GM21529 (cell line): ENCODE results near the gene IGSF3.
"Not testable (repeated sequence)": the region's sequence is repeated elsewhere in the genome, so short reads cannot be mapped to it uniquely, and the experiment has no call there.

Source experiments
- ATAC-seq: cut with Tn5 transposase; IDR thresholded peaks from one replicate; pipeline ENCODE4 v1.9.1; 2021; ENCODE audit not compliant: unreplicated experiment

IGSF3 gene

DNA sequence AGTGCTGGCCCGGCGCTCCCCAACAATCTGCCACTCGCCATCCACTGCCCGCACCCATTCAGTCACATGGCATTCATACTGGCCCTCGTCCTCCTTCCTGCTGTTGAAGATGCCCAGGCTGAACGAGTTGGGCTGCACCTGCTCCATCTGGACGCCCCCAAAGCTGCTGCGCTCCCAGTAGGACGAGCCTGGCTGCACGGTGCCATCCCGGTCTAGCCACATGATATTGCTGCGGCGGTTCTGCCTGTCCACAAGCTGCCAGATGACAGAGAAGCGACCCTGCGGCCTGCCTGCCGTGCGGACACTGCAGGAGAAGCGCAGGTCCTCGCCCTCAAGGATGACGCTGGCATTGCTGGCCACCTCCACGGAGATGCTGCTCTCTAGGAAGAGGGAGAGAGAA is 63.9 kb downstream of the IGSF3 start:
- not testable (repeated sequence) for ATAC-seq

DNA sequence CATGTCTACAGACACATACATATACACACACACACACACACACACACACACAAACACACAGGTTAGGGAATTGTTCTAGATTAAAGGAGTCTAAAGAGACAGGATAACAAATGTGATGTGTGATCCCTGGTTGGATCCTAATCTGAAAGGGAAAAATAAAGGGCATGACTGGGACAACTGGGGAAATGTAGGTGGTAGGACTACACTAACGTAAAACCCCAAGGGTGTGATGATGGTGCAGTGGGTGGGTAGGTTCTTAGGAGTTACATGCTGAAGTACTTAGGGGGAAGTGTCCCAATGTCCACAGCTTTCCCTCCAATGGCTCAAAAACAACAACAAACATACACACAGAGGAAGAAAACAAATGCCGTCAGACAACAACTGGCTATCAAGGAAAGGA is 68.2 kb downstream of the IGSF3 start:
- not testable (repeated sequence) for ATAC-seq

DNA sequence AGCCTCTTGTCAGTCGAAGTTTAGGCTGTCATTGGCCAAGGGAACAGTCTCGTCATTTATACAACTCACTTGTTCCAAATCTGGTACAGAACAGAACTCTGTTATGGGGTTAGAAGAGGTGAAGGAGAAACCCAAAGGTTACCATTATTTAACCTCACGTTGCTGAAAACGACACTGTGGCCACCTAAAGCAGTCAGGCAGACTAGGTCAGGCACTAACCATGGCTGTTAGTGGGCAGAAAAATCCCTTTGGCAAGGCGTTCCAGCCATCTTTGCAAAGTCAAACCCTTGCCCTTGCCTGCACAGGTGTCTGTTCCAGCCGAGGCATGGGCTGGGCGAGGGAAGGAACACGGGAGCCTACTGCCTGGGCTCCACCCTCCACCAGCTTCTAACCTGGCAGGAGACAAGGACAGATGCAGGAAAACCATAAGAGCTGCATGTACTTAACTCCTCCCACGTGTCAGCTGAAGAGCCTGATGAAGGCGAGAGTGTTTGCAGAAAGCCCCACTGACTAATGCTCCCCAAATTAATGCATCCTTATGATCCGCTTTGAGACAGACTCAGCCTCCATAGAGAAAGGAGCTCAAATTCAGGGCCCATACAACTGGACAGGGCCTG is 69.0 kb downstream of the IGSF3 start:
- not testable (repeated sequence) for ATAC-seq

DNA sequence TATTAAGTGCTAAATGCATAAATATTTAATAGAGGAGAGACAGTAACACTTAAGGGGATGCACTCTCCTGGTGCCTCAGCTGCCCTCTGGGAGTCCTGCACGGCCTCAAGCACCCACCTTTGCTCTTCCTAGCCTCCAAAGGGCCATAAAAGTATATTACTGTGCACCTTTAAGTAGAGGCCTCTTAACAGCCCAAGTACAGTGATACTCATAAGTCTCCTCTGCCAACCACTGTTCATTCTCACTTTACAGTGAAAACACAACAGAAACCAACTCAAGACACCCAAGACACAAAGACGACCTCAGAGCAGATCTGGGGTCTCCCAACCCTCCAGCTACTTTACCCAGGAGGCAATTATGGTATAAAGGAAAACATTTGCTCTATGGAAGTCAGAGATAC is 70.1 kb downstream of the IGSF3 start:
- peak; percentile 76 for ATAC-seq

DNA sequence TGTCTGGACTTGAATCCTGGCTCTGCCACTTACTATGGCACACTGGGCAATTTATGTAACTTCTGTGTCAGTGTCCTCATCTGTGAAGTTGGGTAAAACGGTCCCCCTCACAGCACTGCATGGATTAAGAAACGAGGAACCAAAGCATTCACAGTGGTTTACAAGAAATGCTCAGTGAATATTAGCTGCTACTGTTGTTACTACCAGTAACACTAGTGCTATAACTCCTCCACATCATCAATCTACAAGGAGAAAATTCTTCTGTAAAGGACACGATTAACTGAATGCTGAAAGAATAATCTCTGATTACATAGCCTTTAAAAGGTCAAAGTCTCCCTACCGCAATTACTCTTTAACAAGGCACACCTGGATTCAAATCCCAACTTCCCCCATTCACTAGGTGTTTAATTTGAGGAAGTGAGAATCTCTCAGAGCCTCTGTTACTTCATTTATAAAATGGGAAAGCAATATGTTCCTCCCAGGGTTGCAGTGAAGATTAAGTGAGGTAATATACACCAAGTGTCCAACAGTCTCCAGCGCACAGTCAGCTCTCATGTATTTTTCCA is 70.7 kb downstream of the IGSF3 start:
- ATAC-seq: peak; percentile 36

DNA sequence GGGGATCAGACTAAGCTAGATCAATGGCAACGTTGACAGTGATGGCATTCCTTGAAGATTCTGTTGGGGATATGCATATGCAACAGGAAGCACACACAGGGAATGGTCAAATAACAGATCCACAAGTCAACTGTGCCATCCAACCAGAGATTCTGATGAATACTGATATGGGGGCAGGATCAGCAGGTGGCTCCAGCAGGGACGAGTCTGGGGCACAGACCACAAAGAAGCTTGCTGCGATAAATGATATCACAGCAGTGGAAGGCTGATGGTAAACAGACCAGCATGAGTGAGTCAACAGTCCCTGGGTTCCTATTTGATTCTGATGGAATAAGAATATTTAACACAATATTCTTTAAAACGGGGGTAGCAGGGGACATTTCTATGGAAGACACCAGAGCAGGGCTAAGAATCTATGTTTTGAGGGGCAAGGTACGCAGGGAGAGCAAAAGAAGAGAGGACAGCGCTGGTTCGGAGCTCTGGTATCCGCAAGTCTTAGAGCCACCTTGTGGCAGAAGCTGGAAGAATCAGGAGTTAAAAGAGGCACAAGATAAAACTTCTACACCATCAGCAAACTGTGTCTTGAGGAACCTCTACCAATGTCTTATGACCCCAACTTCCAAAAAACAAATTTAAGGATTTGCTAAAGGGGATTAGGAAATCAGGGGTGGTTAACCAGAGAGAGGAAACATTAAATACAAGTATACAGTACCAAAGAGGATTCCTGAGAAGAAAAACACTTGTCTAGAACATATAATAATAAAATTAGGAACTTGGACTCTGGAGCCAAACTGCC is 71.4 kb downstream of the IGSF3 start:
- not testable (repeated sequence) for ATAC-seq

DNA sequence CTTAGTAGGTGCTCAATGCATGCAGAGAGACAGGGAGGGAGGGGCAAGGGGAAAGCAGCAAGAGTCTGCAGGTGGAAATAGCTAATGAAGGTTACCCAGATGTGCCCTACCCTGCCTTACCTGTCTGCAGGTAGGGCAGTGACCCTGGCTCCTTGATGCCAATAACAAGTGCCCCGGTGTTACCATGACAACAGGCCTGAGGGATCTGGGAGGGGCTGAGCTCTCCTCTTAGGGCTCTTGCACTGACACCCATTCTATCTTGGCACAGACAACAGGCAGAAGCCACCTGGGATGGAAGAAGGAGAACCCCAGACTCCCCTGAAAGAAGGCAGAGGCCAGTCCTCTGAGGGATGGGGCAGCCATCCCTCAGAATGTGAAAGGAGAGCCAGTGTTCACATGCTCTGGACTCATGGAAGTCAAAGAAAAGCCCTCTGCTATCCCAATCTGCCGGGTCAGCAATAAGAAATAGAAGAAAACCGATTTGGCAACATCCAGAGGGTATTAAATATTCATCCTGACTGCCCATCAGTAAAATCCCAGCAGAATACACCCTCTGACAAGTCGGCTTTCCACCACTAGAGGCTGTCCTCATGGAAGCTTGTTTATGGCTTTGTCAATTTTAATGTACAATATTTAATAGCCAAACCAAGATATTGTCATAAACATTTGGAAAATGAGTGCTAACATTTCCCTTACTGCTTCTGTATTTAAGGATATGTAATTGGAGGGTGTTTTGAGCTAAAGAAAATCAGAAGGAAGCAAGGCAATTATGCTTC is 72.3 kb downstream of the IGSF3 start:
- not testable (repeated sequence) for ATAC-seq

DNA sequence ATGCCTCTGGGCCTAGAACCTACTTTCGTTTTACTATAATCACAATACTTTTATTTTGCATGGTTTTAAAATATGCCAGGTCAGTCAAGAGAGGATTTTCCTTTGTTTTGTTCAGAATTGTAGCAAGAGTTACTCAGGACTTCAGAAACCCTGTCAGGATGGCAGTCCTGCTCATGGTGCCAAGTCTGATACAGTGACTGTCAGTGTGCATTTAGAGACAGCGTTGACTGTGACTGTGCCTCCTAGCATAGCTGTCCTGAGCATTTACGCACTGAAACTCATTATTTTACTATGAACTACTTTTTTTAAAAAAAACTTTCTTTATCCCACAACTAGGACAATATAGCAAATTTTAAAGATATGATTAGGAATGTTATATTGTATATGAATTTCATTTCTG is 73.6 kb downstream of the IGSF3 start:
- not testable (repeated sequence) for ATAC-seq

DNA sequence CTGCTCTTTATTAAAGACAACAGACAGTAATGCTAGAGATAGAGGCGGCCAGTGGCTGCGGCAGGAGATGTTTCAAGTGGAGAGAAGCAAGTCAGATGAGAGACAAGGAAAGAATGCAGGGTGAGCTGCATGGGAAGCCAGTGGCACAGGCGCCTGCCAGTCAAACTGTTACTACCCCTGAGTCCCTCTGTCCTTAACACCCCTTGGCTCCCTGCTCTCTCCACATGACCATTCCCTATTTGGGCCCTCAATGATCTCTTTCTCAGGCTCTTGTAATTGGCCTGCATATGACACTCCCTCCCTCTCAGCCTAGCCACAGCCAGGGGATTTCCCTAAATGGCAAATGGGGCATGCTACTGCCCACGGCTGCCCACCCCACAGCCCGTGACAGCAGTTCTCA is 74.1 kb downstream of the IGSF3 start:
- ATAC-seq: not testable (repeated sequence)

DNA sequence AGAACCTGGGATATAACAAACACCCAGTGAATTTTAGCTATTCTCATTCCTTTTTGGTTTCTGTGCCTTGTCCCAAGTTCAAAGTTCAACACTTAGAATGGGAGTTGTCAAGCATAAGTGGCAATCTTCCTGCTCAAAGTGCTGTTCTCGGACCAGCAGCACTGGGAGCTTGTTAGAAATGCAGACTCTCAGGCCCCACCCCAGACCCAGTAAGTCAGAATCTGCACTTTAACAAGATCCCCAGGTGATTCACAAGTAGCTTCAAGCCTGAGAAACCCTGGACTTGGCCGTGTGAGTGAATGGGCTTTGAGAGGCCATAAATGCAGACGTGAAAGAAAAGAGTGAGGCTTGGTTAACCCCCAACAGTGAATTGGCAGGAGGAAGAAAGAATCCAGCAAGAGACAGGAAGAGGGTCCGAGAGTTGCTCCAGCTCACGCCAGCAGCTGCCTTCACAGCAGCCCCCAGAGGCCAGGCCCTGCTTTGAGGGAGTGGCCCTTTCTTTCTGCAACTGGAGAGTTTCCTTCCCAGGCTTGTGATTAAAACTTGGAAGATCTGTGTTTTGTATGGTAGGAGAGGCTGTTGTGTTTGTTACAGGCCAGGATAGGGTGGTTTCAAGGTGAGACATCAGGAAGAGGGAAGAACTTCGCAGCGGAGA is 75.5 kb downstream of the IGSF3 start:
- ATAC-seq: not testable (repeated sequence)

DNA sequence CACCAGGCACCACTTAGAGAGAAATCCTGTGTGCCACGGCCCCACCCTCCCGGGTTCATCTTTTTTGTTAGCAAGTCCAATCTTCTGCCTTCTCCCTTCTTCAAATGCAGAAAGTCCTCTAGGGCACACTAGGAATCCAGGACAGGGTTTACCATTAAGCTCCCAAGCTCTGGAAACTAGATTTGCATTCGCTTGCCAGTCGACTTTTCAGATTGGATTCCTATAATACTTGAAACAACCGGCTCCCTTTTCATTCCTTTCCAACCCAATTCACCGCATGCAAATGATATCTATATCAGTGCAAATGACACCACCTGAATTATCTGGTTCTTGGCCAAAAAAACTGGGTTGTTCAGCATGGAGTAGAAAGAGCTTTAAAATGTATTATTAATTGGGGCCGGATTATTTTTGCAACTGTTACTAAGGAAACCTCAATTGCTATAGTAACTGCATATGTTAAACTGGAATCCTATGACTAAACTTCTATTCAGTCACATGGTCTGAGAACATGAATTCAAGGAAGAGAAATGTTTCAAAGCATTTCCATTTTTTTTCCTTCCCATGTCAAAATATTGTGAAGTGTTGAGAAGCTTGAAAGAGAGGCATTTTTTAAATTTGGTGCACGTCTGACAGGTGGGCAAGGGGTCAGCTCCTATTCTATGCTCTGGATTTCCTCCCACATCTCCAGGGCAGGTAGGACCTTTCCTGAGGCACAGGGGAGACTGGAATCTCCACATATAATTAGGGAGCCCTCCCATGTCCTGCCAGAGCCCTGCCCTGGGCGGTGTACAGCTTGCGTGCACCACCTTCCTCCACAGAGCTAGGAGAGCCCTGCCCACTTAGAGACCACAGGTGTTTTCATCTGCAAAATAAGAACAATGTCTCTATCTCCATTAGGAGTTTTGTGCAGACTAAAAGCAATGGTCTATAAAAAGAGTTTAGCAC is 76.3 kb downstream of the IGSF3 start:
- ATAC-seq: not testable (repeated sequence)

DNA sequence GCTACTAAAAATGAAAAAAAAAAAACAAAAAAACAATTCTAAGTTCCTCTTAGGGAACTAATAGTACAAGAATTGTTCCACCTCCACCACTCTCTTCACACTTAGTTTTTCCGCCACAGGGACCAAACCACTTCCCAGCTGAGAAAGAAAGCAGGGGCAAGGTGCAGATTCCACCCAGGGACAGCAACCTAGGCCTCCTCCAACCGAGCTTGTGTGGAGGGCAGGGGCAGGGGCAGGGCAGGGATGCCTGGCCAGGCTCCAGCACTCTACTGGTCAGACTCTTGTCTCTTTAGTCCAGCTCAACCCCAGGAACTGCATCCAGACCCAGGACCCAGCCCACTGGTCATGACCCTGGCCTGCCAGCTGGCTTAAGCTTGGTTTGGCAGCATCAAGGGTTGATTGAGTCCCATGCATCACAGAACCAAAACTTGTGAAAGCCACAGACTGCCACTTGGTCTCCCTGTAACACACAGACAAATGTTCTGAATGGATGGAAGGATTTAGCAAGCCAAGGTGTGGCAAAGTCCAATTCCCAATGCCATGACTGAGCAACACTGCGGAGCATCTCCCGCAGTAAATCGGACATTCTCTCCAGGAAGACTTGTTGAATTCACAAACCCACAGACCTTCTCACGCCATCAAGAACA is 77.1 kb downstream of the IGSF3 start:
- not testable (repeated sequence) for ATAC-seq

DNA sequence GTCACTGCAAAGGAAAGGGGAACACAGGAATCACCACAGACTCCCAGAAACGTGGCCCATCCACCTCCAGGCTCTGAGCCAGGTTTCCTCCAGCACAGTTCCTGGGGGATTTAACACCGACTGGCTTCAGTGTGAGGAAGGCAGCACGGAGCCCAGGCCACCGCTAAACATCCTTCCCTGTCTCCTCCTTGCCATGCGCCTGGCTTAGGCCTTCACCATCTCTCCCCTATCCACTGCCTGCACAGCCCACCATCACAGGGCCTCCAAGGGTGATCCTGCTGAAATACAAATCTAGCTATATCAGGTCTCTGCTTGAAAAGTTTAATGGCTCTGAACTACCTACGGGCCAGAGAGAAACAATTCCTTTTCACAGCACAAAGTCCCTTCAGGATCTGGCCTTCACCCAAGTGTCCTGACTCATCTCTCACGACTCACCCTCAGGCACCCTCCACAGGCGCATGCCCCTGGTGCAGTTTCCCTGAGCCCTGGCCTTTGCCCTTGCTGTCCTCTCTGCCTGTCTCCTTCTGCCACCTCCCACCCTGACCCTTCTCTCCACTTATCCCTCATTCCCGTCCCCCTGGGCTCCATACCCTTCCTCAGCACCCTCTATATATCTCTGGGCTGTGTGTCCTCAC is 78.3 kb downstream of the IGSF3 start:
- not testable (repeated sequence) for ATAC-seq

DNA sequence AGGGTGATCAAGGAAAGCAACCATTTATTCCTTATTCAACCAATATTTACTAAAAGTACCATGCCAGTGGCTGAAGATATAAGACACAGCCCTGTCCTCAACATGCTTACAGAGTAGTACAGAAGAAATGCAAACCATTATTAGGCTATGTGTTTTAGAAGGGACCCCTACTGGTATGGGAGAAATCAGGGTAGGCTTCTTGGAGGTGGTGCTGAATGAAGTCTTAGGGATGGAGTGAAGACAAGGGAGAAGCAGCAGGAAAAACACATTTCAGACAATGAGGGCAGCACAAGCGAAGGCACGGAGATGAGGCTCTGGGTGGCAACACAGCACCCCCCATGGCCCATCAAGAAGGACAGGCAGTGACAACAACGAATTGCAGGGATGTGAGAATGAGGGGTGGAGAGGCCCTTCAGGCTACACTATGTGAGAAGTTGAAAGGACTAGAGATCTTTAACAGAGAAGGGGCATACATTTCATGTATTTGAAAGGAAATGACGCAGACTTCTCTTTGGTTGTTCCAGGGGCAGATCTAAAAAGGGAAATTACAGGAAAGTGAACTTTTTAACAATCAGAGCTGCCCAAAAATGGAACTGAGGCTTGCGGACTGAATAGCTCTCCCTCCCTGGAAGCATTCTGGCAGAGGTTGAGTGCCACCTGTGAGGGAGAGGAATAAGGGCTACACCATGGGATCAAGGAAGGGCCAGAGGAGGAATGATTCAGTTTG is 79.9 kb downstream of the IGSF3 start:
- no peak for ATAC-seq

DNA sequence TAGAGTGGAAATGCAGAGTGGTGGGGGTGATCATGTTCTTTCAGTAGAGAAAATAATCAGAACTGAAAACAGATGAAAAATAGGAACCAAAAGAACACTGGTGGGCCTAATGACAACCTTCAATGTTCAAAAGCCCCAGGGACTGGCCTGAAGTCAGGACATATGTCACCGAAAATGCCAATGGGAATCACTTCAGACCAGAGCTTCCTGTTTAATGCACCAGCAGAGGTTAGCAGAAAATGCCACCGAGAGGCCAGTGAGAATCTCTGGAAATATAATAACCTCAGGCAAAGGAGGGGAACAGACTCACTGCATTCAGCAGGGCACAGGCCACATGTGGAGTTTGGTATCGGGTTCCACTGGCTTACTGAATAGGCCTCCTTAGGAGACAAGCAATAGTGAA is 80.8 kb downstream of the IGSF3 start:
- ATAC-seq: peak; percentile 68

DNA sequence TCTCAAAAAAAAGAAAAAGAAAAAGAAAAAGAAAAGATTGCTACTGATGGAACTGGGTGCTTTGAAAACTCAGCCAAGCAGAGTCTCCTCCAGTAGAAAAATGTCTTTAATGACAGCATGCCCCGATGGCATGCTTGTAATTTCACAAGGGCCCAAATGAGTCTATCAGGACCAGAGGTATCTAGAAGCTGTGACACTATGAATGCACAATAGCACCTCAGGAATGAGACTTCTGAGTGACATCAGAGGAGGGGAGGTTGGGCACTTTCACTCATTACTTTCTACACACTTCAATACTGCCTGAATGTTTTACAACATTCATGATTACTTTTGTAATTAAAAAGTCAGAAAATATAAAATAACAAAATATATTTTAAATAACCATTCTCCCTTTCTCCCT is 81.6 kb downstream of the IGSF3 start:
- no peak for ATAC-seq

DNA sequence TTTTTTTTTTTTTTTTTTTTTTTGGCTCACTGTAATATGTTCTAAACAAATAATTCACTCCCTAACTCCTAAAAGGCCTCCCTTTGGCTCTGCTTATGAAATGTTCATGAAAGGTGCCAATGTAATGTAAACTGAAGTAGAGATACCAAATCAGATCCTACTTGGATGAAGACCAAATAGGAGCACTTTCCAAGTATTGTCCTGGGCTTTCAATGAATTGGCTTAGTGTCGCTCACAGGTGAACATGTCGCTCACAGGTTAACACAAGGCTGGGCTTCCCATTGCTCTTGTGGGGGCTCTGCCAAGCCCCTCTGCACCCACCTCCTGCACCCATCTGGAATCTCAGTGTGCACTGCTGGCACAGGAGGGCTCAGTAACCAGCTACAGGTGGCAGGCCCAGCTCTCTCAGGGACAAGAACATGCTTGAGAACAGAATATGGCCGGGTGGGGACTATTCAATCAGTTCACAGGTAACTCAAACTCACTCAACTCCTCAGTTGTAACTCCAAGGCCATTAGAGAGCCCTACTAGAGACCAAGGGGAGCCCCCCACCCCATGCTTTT is 86.1 kb downstream of the IGSF3 start:
- no peak for ATAC-seq
